HepG2 (cell line): ENCODE data around the gene SHMT1. TPM values are rescaled to one million over a fixed set of nuclear protein-coding genes. Genes with fewer than 3 reads are reported as not detected.

Experiments
- ATAC-seq: fragments of 200-7000 bp; cut with Tn5 transposase; 3 replicates; pipeline ENCODE4 v1.9.1; 2020; ENCODE audit warnings: mild to moderate bottlenecking, moderate library complexity
- BruUV-seq: library from RNA; stranded (reverse); fragments of 400-500 nt; replicated peaks from 2 replicates; lab custom pipeline; 2021; lab: Mats Ljungman, UMichigan
- CTCF ChIA-PET: fragments of 300-600 bp; formaldehyde crosslinking; extraction: SDS; loops from one replicate; lab custom pipeline; 2021; ENCODE audit warnings: low total read pairs, inconsistent platforms, low intra/inter-chr PET ratio; lab: Yijun Ruan, JAX
- POLR2A ChIA-PET: fragments of 350-600 bp; sonication (Branson Sonifier 250); formaldehyde crosslinking; loops from one replicate; lab custom pipeline; 2020; ENCODE audit warnings: antibody characterized with exemption, inconsistent platforms; lab: Yijun Ruan, JAX
- DNase-seq: peaks from one replicate; pipeline ENCODE4 v3.0.0-alpha.2; 2015; ENCODE audit warnings: low spot score
- FAIRE-seq: peaks from 3 replicates; lab custom pipeline; 2011; peaks lifted over from hg19 to GRCh38; lab: Jason Lieb, UNC
- H2AFZ ChIP-seq: one replicate; pipeline ENCODE4 v1.6.1; 2011; ENCODE audit warnings: low read length, inconsistent platforms
- H3K27ac ChIP-seq: fragments of 300-600 bp; 3 replicates; pipeline ENCODE4 v1.8.0; 2011; ENCODE audit warnings: mixed run types, mild to moderate bottlenecking, mixed read lengths, low read length, inconsistent platforms; ENCODE audit not compliant: insufficient read depth; ENCODE audit errors: extremely low read length
- H3K27me3 ChIP-seq, 2 experiments: fragments of 200-600 bp in 1 of 2; 2 replicates in 1 of 2; 3 replicates in 1 of 2; pipeline versions ENCODE4 v1.6.0 to v1.8.0; 2011; ENCODE audit warnings: low read length in 2 of 2, mild to moderate bottlenecking in 2 of 2, moderate library complexity in 2 of 2, inconsistent platforms in 1 of 2; ENCODE audit not compliant: insufficient read depth in 2 of 2, control insufficient read depth in 1 of 2
- H3K36me3 ChIP-seq, 2 experiments: fragments of 200-600 bp in 1 of 2; replicated peaks in 1 of 2; 2 replicates in 1 of 2; 3 replicates in 1 of 2; pipeline versions ENCODE4 v1.5.1 to v1.8.0; 2011; ENCODE audit warnings: low read length in 2 of 2, inconsistent platforms in 1 of 2; ENCODE audit not compliant: insufficient read depth in 2 of 2, control insufficient read depth in 1 of 2
- H3K4me1 ChIP-seq: 2 replicates; pipeline ENCODE4 v1.5.1; 2012; ENCODE audit warnings: low read length, inconsistent platforms; ENCODE audit not compliant: insufficient read depth
- H3K4me2 ChIP-seq: 2 replicates; pipeline ENCODE4 v1.6.0; 2011; ENCODE audit warnings: low read depth, low read length, inconsistent platforms
- H3K4me3 ChIP-seq, 3 experiments: fragments of 200-600 bp in 1 of 3; sonication (generic), shearing (Covaris generic) in 1 of 3; replicated peaks in 1 of 3; 2 replicates each; pipeline ENCODE4 v1.5.1; 2011 to 2016; ENCODE audit warnings: low read length in 3 of 3, inconsistent platforms in 2 of 3, low read depth in 2 of 3, mild to moderate bottlenecking in 2 of 3, control low read depth in 1 of 3, mixed read lengths in 1 of 3; ENCODE audit not compliant: insufficient read depth in 1 of 3
- H3K79me2 ChIP-seq: one replicate; pipeline ENCODE4 v1.6.1; 2011; ENCODE audit warnings: low read length, inconsistent platforms; ENCODE audit not compliant: insufficient read depth
- H3K9ac ChIP-seq: 2 replicates; pipeline ENCODE4 v1.6.0; 2011; ENCODE audit warnings: mild to moderate bottlenecking, low read depth, low read length, inconsistent platforms; ENCODE audit not compliant: insufficient read depth
- H3K9me3 ChIP-seq: 2 replicates; pipeline ENCODE4 v1.5.1; 2012; ENCODE audit warnings: mild to moderate bottlenecking, low read length
- H4K20me1 ChIP-seq: 2 replicates; pipeline ENCODE4 v1.6.0; 2011; ENCODE audit warnings: inconsistent platforms, mild to moderate bottlenecking, low read length, moderate library complexity; ENCODE audit not compliant: insufficient read depth
- ZBTB7A ChIP-seq: sonication (generic); formaldehyde crosslinking; IDR thresholded peaks from 2 replicates; pipeline ENCODE4 v1.8.0; 2022; ENCODE audit warnings: mild to moderate bottlenecking, missing genetic modification reagents
- ZFP37 ChIP-seq: sonication (generic); formaldehyde crosslinking; IDR thresholded peaks from 2 replicates; pipeline ENCODE4 v1.4.0; 2020; ENCODE audit warnings: missing genetic modification reagents, borderline replicate concordance
- ZNF713 ChIP-seq: sonication (generic); formaldehyde crosslinking; IDR thresholded peaks from 2 replicates; pipeline ENCODE4 v1.4.0; 2020; ENCODE audit warnings: mild to moderate bottlenecking, missing genetic modification reagents
- WGBS: methylation state at CpG from one replicate; pipeline ENCODE4 v1.1.6; 2017; ENCODE audit warnings: low lambda C conversion rate; 5-methylcytosine and 5-hydroxymethylcytosine counted together
- in situ Hi-C: cut with HindIII; loops from 2 replicates; pipeline ENCODE4 v1.10.0; 2017; ENCODE audit warnings: low pct_unique_long_range_greater_than_20kb; ENCODE audit not compliant: extremely low pct_ligation_motif_present
- intact Hi-C: fragments of 100-400 bp; cut with micrococcal nuclease; formaldehyde crosslinking; loops from one replicate; pipeline ENCODE4 v1.10.0; 2022; ENCODE audit not compliant: unreplicated experiment
- polyA plus RNA-seq, 8 experiments: library from polyadenylated mRNA; depleted of rRNA in 3 of 8; stranded (reverse) in 7 of 8; unstranded in 1 of 8; fragments of >200 nt; fragmentation: Illumina TruSeq in 4 of 8; extraction: Trizol in 4 of 8; gene quantifications; 2 replicates each; pipeline versions ENCODE4 v1.2.1 to v1.2.3, GENCODE V29; 2011 to 2016; ENCODE audit warnings: low read depth in 4 of 8, missing spikeins in 1 of 8, mixed read lengths in 1 of 8; ENCODE audit not compliant: insufficient read depth in 1 of 8
- total RNA-seq, 5 experiments: library from RNA; depleted of rRNA; stranded (reverse); fragments of >200 nt; fragmentation: Illumina TruSeq; extraction: Trizol; gene quantifications; 2 replicates each; pipeline ENCODE4 v1.2.3, GENCODE V29; 2016; ENCODE audit warnings: low read depth in 1 of 5
- TF ChIP-seq, protein P1 (sequence below): sonication (generic); formaldehyde crosslinking; IDR thresholded peaks from 2 replicates; pipeline ENCODE4 v1.8.1; 2022; ENCODE audit warnings: low read depth, mild to moderate bottlenecking, missing genetic modification reagents
- TF ChIP-seq, protein P2 (sequence below): sonication (generic); formaldehyde crosslinking; IDR thresholded peaks from 2 replicates; pipeline ENCODE4 v1.4.0; 2020; ENCODE audit warnings: missing genetic modification reagents, mild to moderate bottlenecking, borderline replicate concordance

Gene SHMT1
- total and polyA plus RNA-seq, 2 of the 13 experiments (the other 11 are each of a cell fraction or from before 2014, with no cell fraction given): 21.3 to 48.8 TPM

DNA sequence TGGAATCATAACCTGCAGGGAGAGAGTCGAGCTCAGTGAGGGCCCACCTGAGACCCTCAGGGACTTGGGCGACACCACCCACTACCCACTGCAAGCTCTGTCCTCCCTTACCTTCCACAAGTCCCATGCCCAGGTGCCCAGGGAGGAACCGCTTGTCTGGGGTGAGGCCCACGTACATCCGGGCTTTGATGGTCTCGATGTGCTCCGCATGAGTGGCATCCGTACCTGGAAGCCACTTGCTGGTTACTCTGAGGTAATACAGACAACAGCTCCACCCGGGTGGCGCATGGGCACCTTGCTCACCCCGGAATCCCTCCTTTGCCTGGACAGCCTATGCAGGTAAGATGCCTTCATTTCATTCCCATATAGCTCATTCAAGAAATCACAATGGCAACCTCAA lies 78.1 kb downstream of the SHMT1 start:
- no peak for DNase-seq

More for the DNA sequence above, 78.1 kb downstream of the SHMT1 start:
- ChIA-PET CTCF (no interaction called here), POLR2A (no interaction called here)
- no peaks in the 10 kb centered on the region for H4K20me1 ChIP-seq
- 94% methylated on average over 8 of the region's 11 CpGs for WGBS
- H3K27ac ChIP-seq: no peak overlapping the region
- FAIRE-seq: no peak
- no peaks in the 10 kb centered on the region for H3K4me1 ChIP-seq
- no peak overlapping the region for H3K4me2 ChIP-seq
- BruUV-seq: no TSS peak
- no peaks in the 10 kb centered on the region for H3K9me3 ChIP-seq
- TF ChIP-seq ZBTB7A (CRISPR knock-in tag): no peak
- TF ChIP-seq, protein P1, sequence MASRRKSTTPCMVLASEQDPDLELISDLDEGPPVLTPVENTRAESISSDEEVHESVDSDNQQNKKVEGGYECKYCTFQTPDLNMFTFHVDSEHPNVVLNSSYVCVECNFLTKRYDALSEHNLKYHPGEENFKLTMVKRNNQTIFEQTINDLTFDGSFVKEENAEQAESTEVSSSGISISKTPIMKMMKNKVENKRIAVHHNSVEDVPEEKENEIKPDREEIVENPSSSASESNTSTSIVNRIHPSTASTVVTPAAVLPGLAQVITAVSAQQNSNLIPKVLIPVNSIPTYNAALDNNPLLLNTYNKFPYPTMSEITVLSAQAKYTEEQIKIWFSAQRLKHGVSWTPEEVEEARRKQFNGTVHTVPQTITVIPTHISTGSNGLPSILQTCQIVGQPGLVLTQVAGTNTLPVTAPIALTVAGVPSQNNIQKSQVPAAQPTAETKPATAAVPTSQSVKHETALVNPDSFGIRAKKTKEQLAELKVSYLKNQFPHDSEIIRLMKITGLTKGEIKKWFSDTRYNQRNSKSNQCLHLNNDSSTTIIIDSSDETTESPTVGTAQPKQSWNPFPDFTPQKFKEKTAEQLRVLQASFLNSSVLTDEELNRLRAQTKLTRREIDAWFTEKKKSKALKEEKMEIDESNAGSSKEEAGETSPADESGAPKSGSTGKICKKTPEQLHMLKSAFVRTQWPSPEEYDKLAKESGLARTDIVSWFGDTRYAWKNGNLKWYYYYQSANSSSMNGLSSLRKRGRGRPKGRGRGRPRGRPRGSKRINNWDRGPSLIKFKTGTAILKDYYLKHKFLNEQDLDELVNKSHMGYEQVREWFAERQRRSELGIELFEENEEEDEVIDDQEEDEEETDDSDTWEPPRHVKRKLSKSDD (CRISPR knock-in tag): no peak
- no peak for TF ChIP-seq ZNF713 (CRISPR knock-in tag)
- TF ChIP-seq, protein P2, sequence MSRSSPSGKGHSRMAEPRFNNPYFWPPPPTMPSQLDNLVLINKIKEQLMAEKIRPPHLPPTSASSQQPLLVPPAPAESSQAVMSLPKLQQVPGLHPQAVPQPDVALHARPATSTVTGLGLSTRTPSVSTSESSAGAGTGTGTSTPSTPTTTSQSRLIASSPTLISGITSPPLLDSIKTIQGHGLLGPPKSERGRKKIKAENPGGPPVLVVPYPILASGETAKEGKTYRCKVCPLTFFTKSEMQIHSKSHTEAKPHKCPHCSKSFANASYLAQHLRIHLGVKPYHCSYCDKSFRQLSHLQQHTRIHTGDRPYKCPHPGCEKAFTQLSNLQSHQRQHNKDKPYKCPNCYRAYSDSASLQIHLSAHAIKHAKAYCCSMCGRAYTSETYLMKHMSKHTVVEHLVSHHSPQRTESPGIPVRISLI (CRISPR knock-in tag): no peak
- TF ChIP-seq ZFP37 (CRISPR knock-in tag): no peak
- no peak overlapping the region for H2AFZ ChIP-seq
- H3K9ac ChIP-seq: no peak overlapping the region
- no peaks in the 10 kb centered on the region for H3K27me3 ChIP-seq
- intact Hi-C loops: no loop called here
- no peak for ATAC-seq
- H3K4me3 ChIP-seq: no peak overlapping the region
- in situ Hi-C loops: no loop called here
- H3K36me3 ChIP-seq: peaks cover 38 to 75% of the 10 kb centered on the region in 2 experiments
- H3K79me2 ChIP-seq: no peaks in the 10 kb centered on the region
